GM12878 (cell line): ENCODE measurements around the gene DNAJC5G. TPM values are rescaled to one million over a fixed set of nuclear protein-coding genes. Genes with fewer than 3 reads are reported as not detected.

Experiments used
- BMI1 ChIP-seq: fragments of 450-650 bp; IDR thresholded peaks from 2 replicates; pipeline ENCODE4 v1.6.1; 2016; ENCODE audit warnings: mild to moderate bottlenecking, moderate library complexity, borderline replicate concordance
- CHD2 ChIP-seq: IDR thresholded peaks from 2 replicates; pipeline ENCODE4 v1.6.1; 2011; ENCODE audit warnings: low read depth, low read length, improper control_type of control experiment, borderline replicate concordance
- CREB1 ChIP-seq: IDR thresholded peaks from 2 replicates; pipeline ENCODE4 v1.6.1; 2012; ENCODE audit warnings: low read depth, mild to moderate bottlenecking, inconsistent platforms
- EZH2 ChIP-seq: IDR thresholded peaks from 2 replicates; pipeline ENCODE4 v1.6.1; 2012; ENCODE audit warnings: low read depth, mild to moderate bottlenecking, control low read depth, inconsistent platforms, low read length, borderline replicate concordance; ENCODE audit not compliant: control insufficient read depth
- FOS ChIP-seq: IDR thresholded peaks from 3 replicates; pipeline ENCODE4 v1.6.1; 2011; ENCODE audit warnings: borderline replicate concordance; ENCODE audit not compliant: insufficient read length; ENCODE audit errors: extremely low read depth
- GABPA ChIP-seq: IDR thresholded peaks from 2 replicates; pipeline ENCODE4 v1.6.1; 2014; ENCODE audit warnings: antibody characterized with exemption, low read depth, mild to moderate bottlenecking, inconsistent platforms
- MYC ChIP-seq: IDR thresholded peaks from 2 replicates; pipeline ENCODE4 v1.6.1; 2011; ENCODE audit warnings: mild to moderate bottlenecking, low read length, moderate library complexity, inconsistent platforms; ENCODE audit not compliant: insufficient read depth, insufficient replicate concordance, insufficient read length, severe bottlenecking
- PAX5 ChIP-seq: IDR thresholded peaks from 2 replicates; pipeline ENCODE4 v1.6.1; 2011; ENCODE audit warnings: low read depth, low read length, borderline replicate concordance
- PML ChIP-seq: IDR thresholded peaks from 2 replicates; pipeline ENCODE4 v1.6.1; 2012; ENCODE audit warnings: low read length, inconsistent platforms
- RELB ChIP-seq: fragments of 450-650 bp; IDR thresholded peaks from 2 replicates; pipeline ENCODE4 v1.6.1; 2017; ENCODE audit warnings: low read depth, mild to moderate bottlenecking, moderate library complexity
- SMC3 ChIP-seq: IDR thresholded peaks from 2 replicates; pipeline ENCODE4 v1.6.1; 2011; ENCODE audit warnings: low read length, improper control_type of control experiment, borderline replicate concordance
- TCF3 ChIP-seq: IDR thresholded peaks from 2 replicates; pipeline ENCODE4 v1.6.1; 2012; ENCODE audit warnings: low read depth, mild to moderate bottlenecking, low read length, borderline replicate concordance; ENCODE audit not compliant: insufficient read depth
- ZBED1 ChIP-seq: IDR thresholded peaks from 2 replicates; pipeline ENCODE4 v1.6.1; 2016; ENCODE audit warnings: borderline replicate concordance
- ZBTB40 ChIP-seq: fragments of 450-650 bp; IDR thresholded peaks from 2 replicates; pipeline ENCODE4 v1.6.1; 2016; ENCODE audit warnings: mild to moderate bottlenecking, moderate library complexity, borderline replicate concordance
- ZNF687 ChIP-seq: fragments of 450-650 bp; IDR thresholded peaks from 2 replicates; pipeline ENCODE4 v1.6.1; 2017; ENCODE audit warnings: mild to moderate bottlenecking, moderate library complexity
- polyA plus RNA-seq, 11 experiments: library from polyadenylated mRNA; depleted of rRNA in 4 of 11; unstranded in 6 of 11; stranded (reverse) in 5 of 11; fragments of >200 nt; fragmentation: Nextera tagmentation in 4 of 11; fragmentation: Illumina TruSeq in 1 of 11; extraction: Ambion mirVana in 4 of 11; extraction: Trizol in 1 of 11; gene quantifications; 1 replicate in 1 of 11; 2 replicates in 10 of 11; pipeline versions ENCODE4 v1.2.1 to v1.2.3, GENCODE V29; 2011 to 2016; ENCODE audit warnings: inconsistent platforms in 2 of 11, missing spikeins in 2 of 11, low read depth in 1 of 11
- total RNA-seq, 4 experiments: library from RNA; depleted of rRNA in 3 of 4; stranded (reverse); fragments of >200 nt in 3 of 4; fragmentation: Illumina TruSeq in 1 of 4; extraction: Trizol in 1 of 4; gene quantifications; 2 replicates each; pipeline versions ENCODE4 v1.2.1 to v1.2.3, GENCODE V29; 2013 to 2021

The DNAJC5G gene
- total and polyA plus RNA-seq, 10 of the 15 experiments (the other 5 are each of a cell fraction or from before 2014, with no cell fraction given) = not detected

DNA sequence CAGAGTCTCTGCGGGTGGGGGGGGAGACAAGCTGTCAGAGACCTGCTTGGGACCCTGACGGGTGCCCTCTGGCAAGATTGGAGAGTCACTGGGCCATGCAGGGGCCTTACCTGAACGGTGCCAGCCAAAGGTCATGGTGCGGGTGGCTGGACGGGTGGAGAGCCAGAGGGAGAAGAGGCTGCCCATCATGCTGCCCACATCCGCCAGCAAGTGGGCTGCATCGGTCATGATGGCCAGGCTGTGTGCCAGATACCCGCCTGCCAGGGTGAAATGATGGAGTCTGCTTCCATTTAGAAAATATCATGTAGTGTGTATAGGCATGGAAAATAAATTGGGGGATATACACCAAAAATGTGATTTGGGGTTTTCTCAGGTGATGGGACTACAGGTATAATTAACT, 17.2 kb upstream of the DNAJC5G start (continued):
- TF ChIP-seq ZBTB40 (no peak), FOS (no peak), RELB (no peak), SMC3 (no peak), PML (no peak), ZBED1 (no peak), BMI1 (no peak), TCF3 (no peak), PAX5 (no peak), EZH2 (no peak), ZNF687 (no peak), CHD2 (no peak), GABPA (no peak), CREB1 (no peak), MYC (no peak)
